ENCODE results near the gene C1orf105. TPM values are rescaled to one million over a fixed set of nuclear protein-coding genes. Genes with fewer than 3 reads are reported as not detected.
"Not testable (repeated sequence)": the region's sequence is repeated elsewhere in the genome, so short reads cannot be mapped to it uniquely, and the experiment has no call there.

Gene C1orf105
- polyA plus RNA-seq, 4 donors: 0.24 to 0.25 TPM; not detected in 2

DNA sequence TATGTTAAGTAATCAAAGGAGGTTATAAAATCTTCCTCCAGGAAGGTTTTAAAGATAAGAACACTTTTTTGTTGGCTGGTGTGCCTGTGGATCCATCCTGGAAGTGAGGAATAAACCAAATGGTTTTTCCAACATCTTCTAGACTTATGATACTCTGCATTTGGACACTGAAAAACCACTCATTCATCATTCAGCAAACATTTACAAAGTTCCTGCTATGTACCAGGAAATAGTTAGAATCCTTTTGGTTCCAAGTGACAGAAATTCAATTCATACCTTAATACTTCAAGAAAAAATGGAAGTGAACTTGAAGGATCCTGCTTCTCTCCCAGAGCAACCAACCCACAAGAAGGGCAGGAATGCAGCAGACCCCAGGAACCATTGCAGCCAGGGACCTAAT is 63.0 kb downstream of the C1orf105 start:
- DNase-seq (ENCODE audit: low read depth in 4 of 4, low spot score in 2 of 4): no peak

DNA sequence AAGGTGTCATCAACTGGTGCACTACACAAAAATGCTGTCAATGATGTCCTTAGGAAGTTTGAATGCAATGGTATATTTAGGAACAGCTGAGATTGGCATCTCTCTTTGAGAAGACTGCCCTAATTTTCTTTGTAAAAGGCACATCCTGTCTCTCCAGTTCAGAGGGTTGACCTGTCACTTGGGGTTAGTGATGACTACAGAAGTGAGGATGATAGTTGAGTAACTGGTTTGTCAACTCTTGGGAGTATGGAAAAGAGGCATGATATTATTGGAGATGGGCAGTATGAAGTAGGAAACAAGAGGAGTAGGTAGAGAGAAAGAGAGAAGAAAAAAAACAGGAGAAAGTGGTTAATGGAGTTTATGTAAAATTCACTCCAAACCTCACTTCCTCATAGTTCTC is 63.8 kb downstream of the C1orf105 start:
- no peak for DNase-seq (ENCODE audit: low read depth in 4 of 4, low spot score in 2 of 4)

DNA sequence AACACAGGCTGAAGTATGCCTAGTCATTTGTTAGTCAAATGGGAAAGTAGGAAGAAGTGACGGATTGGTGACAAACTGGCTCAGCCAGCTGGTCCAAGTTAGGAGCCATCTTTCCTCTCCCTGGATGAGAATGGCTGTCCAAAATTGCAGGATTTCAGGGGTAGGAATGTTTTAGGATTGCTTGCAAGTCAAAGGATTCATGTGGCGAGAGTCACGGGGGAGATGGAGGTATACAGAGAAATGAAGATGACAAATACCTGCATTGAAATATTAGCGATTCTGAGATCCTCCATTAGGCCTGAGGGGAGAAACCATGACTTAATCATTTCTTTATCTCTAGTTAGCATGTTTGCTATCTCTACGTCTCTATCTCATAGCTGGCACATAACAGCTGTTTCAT is 65.1 kb downstream of the C1orf105 start:
- no peak for DNase-seq (ENCODE audit: low read depth in 4 of 4, low spot score in 2 of 4)

DNA sequence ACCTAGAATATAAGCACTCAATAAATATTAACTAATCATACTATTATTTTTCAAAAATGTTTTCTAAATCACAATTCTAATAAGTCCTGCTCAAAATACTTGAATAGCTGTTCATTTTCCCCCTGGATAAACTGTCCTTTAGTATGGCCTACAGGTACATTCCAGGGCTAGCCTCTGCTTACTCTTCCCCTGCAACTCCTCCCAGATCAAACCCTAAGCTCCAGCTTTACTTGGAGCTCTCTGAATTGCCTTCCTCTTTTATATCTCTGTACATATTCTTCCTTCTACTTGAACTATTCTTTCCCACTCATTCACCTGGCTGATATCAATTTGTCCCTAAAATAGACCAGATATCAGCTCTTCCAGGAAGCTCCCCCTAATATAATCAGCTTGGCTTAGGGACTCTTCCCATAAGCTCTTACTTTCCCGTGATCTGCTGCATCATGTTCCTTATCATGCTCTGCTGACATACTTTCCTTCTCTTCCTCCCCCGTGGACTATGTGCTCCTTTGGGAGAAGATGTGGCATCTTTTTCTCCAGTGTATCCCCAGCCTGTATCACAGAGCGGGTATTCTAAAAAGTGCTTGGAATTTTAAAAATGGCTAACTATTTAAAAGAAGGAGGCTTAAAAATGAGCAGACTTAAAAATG is 66.4 kb downstream of the C1orf105 start:
- no peak for DNase-seq (ENCODE audit: low read depth in 4 of 4, low spot score in 2 of 4)

DNA sequence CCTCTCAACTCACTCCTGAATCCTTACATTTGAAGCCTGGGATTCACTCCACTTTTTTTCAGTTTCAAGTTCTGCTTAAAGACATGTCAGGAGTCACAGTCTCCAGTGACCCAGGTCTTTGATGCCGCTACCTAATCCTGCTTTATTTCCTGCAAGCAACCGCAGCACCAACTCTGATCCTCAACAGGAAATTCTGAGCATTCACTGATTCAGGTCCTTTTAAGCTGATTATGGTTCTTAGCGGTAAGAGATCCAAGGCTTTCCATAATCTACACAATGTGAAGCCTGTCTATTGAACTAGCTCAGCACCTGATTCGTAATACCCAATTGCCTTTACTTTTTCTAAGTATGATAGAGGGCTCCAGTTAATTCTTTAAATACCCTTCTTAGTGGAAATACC is 67.1 kb downstream of the C1orf105 start:
- no peak for DNase-seq (ENCODE audit: low read depth in 4 of 4, low spot score in 2 of 4)

DNA sequence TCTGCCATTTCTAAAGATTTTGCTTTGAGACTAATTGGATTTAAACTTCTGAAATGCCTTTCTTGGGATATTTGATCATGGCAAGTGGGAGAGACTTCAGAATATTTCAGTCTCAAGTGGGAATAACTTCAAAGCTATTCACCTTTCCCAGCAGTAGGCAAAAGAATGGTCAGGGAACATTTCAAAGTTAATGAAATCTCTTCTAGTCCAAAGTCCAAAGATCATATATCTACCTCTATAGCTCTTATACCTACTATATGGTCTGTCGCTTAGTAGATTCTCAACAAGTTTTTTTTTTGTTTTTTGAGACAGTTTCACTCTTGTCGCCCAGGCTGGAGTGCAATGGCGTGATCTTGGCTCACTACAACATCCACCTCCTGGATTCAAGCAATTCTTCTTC is 67.9 kb downstream of the C1orf105 start:
- no peak for DNase-seq (ENCODE audit: low read depth in 4 of 4, low spot score in 2 of 4)

DNA sequence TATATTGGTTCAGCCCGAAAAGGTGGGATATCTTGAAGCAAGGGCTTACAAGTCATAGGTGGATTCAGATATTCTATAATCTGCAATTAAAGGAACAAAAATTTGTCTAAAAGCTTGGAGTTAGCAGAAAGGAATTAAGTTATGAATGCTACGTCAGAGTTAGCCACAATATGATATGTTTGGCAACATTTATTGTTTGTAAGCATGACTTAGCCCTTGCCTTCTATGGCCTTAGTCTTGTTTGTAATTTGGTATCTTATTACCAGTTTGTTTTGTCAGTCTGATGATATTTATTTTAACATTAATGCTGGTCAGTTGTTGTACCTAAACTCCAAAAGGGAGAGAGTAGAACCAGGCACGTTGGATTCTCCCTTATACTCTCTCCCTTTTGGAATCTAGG is 69.4 kb downstream of the C1orf105 start:
- DNase-seq (ENCODE audit: low read depth in 4 of 4, low spot score in 2 of 4): no peak

DNA sequence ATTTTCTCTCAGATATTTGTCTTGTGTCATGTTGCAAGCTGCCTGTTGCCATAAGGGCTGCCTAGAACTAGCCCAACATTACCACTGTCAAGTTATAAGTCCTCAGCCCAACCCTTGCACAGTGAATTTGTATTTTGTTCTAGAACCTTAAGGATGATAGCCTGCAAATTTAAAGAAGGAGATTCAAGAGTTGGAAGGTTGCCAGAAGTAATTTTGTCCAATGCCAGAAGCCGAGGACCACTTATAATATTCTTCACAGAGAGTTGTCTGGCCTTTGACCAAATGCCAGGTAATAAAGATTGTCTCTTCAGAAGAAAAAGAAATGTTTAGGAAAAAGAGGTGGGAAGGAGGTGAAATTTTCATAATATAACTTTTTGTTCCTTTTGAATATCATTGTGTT is 71.9 kb downstream of the C1orf105 start:
- DNase-seq (ENCODE audit: low read depth in 4 of 4, low spot score in 2 of 4): no peak

DNA sequence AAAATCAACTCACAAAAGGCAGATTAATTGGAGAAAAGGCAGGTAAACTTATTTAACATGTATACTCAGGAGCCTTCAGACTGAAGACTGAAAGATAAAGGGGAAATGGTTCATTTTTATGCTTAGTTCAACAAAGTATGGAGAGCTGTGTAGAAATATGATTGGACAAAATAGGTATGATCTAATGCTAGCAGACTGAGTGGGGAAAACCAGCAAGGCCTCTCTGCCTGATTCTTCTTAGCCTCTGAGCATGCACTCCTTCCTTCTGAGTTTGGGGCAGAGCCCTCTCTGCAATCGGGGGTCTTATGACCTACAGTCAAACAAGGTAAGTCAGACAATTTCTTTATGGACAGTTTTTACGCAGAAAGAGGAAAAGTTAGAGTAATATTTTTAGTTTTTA is 73.7 kb downstream of the C1orf105 start:
- DNase-seq (ENCODE audit: low read depth in 4 of 4, low spot score in 2 of 4): no peak

DNA sequence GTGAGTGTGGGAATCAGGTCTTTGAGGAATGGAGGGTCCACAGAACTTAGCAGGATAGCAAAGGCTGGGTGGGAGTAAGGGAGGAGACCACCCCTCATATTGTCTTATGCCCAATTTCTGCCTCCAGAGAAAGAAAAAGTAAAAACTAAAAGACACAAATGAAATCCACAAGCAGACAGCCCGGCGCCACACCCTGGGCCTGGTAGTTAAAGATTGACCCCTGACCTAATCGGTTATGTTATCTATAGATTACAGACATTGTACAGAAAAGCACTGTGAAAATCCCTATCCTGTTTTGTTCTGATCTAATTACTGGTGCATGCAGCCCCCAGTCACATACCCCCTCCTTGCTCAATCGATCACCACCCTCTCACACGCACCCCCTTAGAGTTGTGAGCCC is 75.6 kb downstream of the C1orf105 start:
- DNase-seq (ENCODE audit: low read depth in 4 of 4, low spot score in 2 of 4): not testable (repeated sequence)

DNA sequence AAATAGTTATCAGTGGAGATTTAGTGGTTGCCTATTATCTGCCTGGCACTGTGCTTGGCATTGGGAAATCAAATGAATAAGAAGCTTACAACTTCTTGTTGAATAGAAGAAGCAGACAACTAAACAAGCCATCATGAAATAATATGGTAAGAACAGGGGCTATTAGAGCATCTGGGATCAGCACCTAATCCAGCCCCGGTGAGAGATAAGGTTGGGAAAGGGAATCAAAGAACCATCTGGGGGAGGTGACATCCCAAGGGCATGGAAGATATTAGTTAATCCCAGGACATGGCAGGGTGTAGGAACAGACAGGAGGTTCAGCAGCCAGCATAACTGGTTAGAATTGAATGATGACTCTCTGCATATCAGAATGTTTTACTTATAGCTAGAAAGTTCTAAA is 76.2 kb downstream of the C1orf105 start:
- no peak for DNase-seq (ENCODE audit: low read depth in 4 of 4, low spot score in 2 of 4)

DNA sequence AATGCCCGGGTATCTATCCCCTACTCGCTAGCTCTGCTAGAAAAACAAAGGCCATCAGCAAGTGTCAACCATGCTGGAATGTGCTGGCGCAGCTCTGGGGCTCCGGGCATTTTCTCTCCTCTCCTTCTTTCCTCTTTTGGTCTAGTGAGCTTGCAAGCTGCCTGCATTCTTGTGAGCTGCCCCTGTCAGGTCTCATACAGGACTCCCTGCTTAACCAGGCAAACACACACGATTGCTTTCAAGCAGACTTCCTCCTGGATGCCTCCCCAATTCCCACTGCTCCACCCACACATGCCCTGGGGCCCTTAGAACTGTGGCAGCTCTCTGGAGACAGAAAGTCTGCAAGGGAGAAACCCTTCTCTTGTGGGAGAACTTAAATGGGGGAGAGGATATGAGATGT is 76.7 kb downstream of the C1orf105 start:
- DNase-seq (ENCODE audit: low read depth in 4 of 4, low spot score in 2 of 4): peak in 2 of 4 donors; percentile 48 to 50

DNA sequence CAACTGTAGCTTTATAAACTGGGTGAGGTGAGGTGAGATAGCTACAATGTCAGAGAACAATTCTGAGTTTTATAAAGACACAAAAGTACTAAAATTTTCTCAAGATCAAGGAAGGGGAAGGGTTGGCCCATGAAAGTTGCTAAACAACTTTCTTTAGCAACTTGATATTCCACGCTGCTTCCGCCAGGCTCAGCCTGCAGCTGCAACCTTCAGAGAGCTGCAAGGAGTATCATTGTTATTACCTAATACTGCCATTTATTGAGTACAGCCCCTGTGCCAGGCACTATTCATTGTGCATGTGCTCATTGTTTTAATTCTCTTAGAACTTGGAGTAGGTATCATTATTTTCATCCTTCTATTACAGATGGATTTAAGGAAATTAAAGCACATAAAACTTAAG is 78.4 kb downstream of the C1orf105 start:
- DNase-seq (ENCODE audit: low read depth in 4 of 4, low spot score in 2 of 4): no peak

DNA sequence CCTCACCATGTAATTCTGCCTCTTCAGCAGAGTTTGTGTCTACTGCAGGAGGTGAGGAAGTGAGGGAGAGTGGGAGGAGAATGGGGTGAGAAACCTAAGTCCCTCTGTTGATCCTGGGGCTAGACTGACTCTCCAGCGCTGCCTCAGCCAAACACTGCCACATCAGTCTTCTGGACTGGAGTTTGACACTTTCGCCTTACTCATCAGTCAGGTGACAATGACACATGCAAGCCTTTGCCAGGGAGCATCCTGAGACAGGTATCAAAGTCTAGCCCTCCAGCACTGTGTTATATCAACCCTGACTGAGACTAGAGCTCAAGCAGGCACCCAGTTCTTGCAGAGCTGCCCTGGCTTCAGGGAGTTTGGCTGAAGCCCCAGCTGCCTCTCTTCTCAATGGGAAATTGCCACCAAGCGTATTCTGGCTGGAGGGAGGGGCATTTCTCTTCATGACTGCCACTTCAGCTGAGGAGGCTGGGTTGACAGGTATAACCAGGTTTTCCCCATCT is 79.2 kb downstream of the C1orf105 start:
- no peak for DNase-seq (ENCODE audit: low read depth in 4 of 4, low spot score in 2 of 4)

DNA sequence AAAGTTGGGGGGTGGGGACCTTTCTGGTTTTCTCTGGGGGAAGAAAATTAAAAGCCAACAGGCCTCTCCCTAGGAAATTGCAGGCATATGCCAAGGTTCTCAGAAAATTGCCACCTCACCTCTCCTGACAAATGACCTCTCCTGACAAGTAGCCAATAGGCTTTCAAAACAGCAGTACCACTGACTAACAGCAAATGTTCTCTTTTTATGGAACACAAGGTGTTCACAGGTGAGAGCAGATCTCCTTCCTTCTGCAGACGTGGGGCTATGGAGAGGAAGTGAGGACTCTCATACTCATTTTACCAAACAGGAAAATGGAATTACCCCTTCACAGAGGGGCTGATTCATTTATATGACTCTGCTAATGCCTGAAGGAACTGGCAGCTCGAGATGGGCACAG is 79.7 kb downstream of the C1orf105 start:
- DNase-seq (ENCODE audit: low read depth in 4 of 4, low spot score in 2 of 4): no peak

DNA sequence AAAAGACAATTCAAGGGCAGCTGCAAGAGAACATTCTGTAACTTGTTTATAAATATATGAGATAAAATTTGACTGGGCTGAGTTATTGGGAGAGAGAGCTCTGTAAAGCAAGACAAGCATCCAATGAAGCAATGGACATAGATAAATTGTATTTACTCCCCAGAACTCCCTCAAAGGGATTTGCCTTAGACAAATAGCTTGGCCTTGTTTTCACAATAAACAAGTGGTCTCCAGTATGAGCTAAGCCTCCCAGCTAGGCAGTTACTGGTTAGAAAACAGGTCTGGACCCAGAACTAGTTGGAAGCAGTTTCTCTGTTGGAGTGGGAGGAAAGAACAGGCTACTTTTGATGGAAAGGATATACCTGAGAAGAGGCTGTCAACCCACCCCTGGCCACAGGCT is 87.3 kb downstream of the C1orf105 start:
- DNase-seq (ENCODE audit: low read depth in 4 of 4, low spot score in 2 of 4): no peak

DNA sequence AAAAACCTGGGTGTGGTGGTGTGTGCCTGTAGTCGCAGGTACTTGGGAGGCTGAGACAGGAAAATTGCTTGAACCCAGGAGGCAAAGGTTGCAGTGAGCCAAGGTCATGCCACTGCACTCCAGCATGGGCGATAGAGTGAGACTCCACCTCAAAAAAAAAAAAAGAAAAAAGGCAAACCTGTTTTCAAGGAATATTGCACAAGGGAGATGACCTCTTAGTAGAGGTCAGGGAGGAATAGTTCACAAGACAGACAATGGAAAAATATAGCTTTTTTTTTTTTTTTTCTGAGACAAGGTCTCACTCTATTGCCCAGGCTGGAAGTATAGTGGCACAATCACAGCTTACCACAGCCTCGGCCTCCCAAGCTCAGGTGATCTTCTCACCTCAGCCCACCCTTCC is 90.0 kb downstream of the C1orf105 start:
- no peak for DNase-seq (ENCODE audit: low read depth in 4 of 4, low spot score in 2 of 4)

DNA sequence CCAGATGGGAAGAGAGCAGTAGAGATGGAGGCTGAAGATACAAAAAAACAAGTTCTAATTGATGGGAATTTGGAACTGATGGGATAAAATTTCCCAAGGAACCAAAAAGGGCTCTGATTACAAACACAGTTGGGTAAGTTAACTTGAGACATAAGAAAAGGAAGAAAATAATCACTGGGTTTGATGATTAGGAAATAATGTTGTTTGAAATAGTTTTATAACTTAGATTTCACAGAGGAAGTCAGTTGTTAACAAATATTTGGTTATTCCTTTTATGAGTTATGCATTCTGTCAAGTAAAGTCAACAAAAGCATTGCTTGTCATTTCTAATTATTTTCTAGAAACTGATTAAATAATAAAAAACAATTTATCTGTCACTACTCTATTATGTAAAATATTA is 92.1 kb downstream of the C1orf105 start:
- DNase-seq (ENCODE audit: low read depth in 4 of 4, low spot score in 2 of 4): no peak

DNA sequence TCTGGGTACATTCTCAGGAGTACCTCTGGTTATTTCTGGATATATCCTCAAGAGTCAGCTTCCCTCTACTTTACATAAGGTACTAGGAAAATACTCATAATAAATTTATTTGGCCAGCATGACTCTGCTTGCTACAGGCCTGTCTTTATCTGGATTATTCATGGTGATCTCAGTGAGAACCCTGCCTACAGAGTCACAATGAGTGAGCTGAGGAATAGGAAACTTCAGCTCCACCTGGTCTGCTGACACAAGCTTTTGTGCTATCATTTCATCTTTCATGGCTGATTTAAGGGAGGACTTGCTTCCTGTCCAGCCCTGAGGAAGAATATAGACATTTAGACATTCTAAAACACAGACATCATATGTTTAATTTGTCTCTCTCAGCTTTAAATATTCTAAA is 93.0 kb downstream of the C1orf105 start:
- DNase-seq (ENCODE audit: low read depth in 4 of 4, low spot score in 2 of 4): no peak

DNA sequence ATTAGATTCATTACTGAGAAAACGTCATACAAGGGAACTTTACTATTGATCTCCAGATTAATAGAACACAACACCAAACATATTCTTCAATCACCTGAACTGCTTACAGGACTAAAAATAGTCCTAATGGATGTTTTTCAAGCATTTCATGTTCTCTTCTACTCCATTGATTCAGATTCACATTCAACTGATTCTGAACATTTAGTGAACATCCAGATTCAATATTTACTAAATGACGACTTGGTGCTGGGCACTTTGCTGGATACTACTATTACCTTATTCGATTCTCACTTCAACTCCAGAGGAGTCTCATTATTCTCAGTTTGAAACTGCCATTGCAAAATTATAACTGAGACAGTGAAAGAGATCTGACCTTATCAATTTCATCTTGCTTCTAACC is 93.6 kb downstream of the C1orf105 start:
- DNase-seq (ENCODE audit: low read depth in 4 of 4, low spot score in 2 of 4): no peak

DNA sequence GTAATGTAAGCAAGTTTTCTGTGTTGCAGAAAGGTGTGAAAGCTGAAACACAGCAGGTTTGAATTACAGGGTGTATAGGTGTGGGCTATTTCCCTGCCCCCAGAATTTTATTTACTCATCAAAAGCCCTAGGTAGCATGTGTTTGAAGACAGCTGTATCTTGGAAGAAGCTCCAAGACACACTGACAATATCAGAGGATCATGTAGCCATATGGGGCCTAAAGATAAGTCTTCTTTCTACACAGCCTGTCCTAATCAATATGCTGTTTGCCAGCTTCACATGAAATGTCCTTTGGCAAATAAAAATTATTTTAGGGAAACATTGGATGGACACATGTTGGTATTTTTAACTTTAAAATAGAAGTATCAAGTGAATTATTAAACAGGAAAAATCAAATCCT is 95.0 kb downstream of the C1orf105 start:
- DNase-seq (ENCODE audit: low read depth in 4 of 4, low spot score in 2 of 4): no peak

DNA sequence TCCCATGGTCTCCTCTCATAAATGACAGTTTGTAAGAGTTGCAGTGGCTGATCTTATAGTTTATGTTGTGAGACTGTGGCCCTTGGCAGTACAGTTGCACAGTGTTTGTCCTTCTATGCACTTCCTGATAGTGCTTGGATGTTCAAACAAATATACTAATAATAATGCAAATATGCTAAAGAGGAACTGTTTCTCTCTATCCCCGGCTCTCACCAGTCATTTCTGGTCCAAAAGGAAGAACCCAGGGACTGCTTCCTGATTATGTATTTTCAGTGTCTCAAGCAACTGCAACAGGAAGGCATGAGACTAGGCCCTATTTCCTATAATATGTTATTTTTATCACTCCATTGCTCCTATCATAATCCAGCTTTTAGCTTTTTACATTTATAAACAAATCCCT is 95.4 kb downstream of the C1orf105 start:
- DNase-seq (ENCODE audit: low read depth in 4 of 4, low spot score in 2 of 4): no peak

DNA sequence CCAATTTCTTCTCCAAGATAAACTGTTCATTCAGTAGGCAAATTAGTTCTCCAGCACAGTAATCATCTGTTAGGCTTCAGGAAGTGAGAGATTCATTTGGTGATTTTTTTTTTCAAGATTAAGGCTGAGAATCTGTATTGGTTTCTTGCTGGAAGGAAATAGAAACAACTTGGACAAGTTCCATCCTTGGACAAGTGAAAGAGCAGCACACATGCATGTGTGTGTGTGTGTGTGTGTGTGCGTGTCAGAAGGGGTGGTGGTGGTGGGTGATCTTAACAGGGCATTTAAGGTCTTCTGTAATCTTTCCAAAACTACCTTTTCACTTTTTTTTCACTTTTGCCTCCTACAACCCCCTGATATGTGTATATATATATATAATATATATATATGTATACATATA is 96.6 kb downstream of the C1orf105 start:
- no peak for DNase-seq (ENCODE audit: low read depth in 4 of 4, low spot score in 2 of 4)

All from left renal cortex interstitium (tissue), 4 donors.